H1 (cell line): ENCODE measurements around the gene EML1. TPM values are rescaled to one million over a fixed set of nuclear protein-coding genes. Genes with fewer than 3 reads are reported as not detected.

Experiments
- CTCF ChIA-PET: fragments of 300-600 bp; sonication (Branson Sonifier 250); formaldehyde crosslinking; loops from one replicate; lab custom pipeline; 2021; ENCODE audit not compliant: partially characterized antibody; lab: Charles Lee
- POLR2A ChIA-PET: fragments of 300-600 bp; sonication (Branson Sonifier 250); formaldehyde crosslinking; loops from one replicate; lab custom pipeline; 2021; ENCODE audit warnings: inconsistent platforms; ENCODE audit not compliant: partially characterized antibody; lab: Charles Lee
- DNase-seq, 2 experiments: peaks; one replicate each; pipeline versions ENCODE4 v3.0.0 to v3.0.0-alpha.2; 2010 to 2022; ENCODE audit warnings: low spot score in 2 of 2, low read depth in 1 of 2, mixed read lengths in 1 of 2
- FAIRE-seq: peaks from 2 replicates; lab custom pipeline; 2011; peaks lifted over from hg19 to GRCh38; lab: Jason Lieb, UNC
- H2AFZ ChIP-seq: 2 replicates; pipeline ENCODE4 v1.8.1; 2012; ENCODE audit warnings: low read length, inconsistent platforms
- H2AK5ac ChIP-seq: 2 replicates; pipeline ENCODE4 v1.6.1; 2013; ENCODE audit warnings: low read depth, low read length
- H2BK120ac ChIP-seq: replicated peaks from 2 replicates; pipeline ENCODE3; 2013; ENCODE audit warnings: low read depth, low read length, inconsistent platforms
- H2BK12ac ChIP-seq: 2 replicates; pipeline ENCODE4 v1.6.1; 2013; ENCODE audit warnings: low read depth, low read length
- H2BK15ac ChIP-seq: 2 replicates; pipeline ENCODE4 v1.6.1; 2013; ENCODE audit warnings: low read length
- H2BK20ac ChIP-seq: 2 replicates; pipeline ENCODE4 v1.6.1; 2013; ENCODE audit warnings: low read length
- H2BK5ac ChIP-seq: 2 replicates; pipeline ENCODE4 v1.6.1; 2013; ENCODE audit warnings: low read depth, low read length
- H3K14ac ChIP-seq: 2 replicates; pipeline ENCODE4 v1.6.1; 2013; ENCODE audit warnings: inconsistent platforms; ENCODE audit not compliant: insufficient read length
- H3K18ac ChIP-seq: 2 replicates; pipeline ENCODE4 v1.6.1; 2013; ENCODE audit warnings: low read length; ENCODE audit errors: extremely low read depth
- H3K23ac ChIP-seq: 2 replicates; pipeline ENCODE4 v1.6.1; 2013; ENCODE audit warnings: inconsistent platforms; ENCODE audit not compliant: insufficient read length
- H3K23me2 ChIP-seq: 2 replicates; pipeline ENCODE4 v1.6.1; 2013; ENCODE audit warnings: low read depth, low read length
- H3K27ac ChIP-seq: 2 replicates; pipeline ENCODE4 v1.6.1; 2011; ENCODE audit warnings: low read depth, low read length, inconsistent platforms
- H3K27me3 ChIP-seq, 4 experiments: replicated peaks in 1 of 4; 1 replicate in 1 of 4; 2 replicates in 3 of 4; pipeline versions ENCODE4 v1.6.1 to v1.8.1; 2011 to 2013; ENCODE audit warnings: low read length in 3 of 4, mild to moderate bottlenecking in 3 of 4, inconsistent platforms in 2 of 4, mixed read lengths in 2 of 4, moderate library complexity in 1 of 4; ENCODE audit not compliant: control insufficient read depth in 3 of 4, insufficient read depth in 3 of 4; ENCODE audit errors: extremely low read depth in 1 of 4
- H3K36me3 ChIP-seq, 4 experiments: 2 replicates each; pipeline versions ENCODE4 v1.6.1 to v1.8.1; 2011 to 2013; ENCODE audit warnings: mild to moderate bottlenecking in 4 of 4, low read length in 3 of 4, moderate library complexity in 2 of 4, control low read depth in 1 of 4, inconsistent platforms in 1 of 4; ENCODE audit not compliant: insufficient read depth in 4 of 4, control insufficient read depth in 2 of 4
- H3K4ac ChIP-seq: replicated peaks from 2 replicates; pipeline ENCODE3; 2013; ENCODE audit warnings: low read length, low read depth, mixed read lengths, inconsistent platforms; ENCODE audit not compliant: insufficient read length
- H3K4me1 ChIP-seq, 4 experiments: replicated peaks in 1 of 4; 1 replicate in 1 of 4; 2 replicates in 3 of 4; pipeline versions ENCODE4 v1.6.1 to v1.8.1; 2011 to 2013; ENCODE audit warnings: low read length in 3 of 4, inconsistent platforms in 2 of 4, mixed read lengths in 1 of 4; ENCODE audit not compliant: insufficient read depth in 4 of 4, control insufficient read depth in 3 of 4
- H3K4me2 ChIP-seq, 2 experiments: 2 replicates each; pipeline versions ENCODE4 v1.6.1 to v1.8.1; 2011 to 2013; ENCODE audit warnings: low read depth in 2 of 2, low read length in 2 of 2, control low read depth in 1 of 2, inconsistent platforms in 1 of 2, mild to moderate bottlenecking in 1 of 2; ENCODE audit not compliant: insufficient read depth in 1 of 2
- H3K4me3 ChIP-seq, 4 experiments: fragments of 200-600, 300-600 bp in 1 of 4; sonication (generic), shearing (Covaris generic), sonication (Bioruptor Twin) in 1 of 4; 2 replicates each; pipeline versions ENCODE4 v1.5.1 to v1.8.1; 2011 to 2016; ENCODE audit warnings: low read length in 4 of 4, low read depth in 3 of 4, control low read depth in 2 of 4, inconsistent platforms in 2 of 4, mild to moderate bottlenecking in 2 of 4, mixed read lengths in 1 of 4, moderate library complexity in 1 of 4; ENCODE audit not compliant: insufficient read depth in 2 of 4; ENCODE audit errors: extremely low read depth in 1 of 4
- H3K56ac ChIP-seq: replicated peaks from 2 replicates; pipeline ENCODE3; 2013; ENCODE audit warnings: low read depth, mild to moderate bottlenecking, mixed read lengths, low read length, inconsistent platforms; ENCODE audit not compliant: insufficient read length
- H3K79me1 ChIP-seq: 2 replicates; pipeline ENCODE4 v1.6.1; 2013; ENCODE audit warnings: low read depth, low read length, control low read depth
- H3K79me2 ChIP-seq, 2 experiments: 2 replicates each; pipeline versions ENCODE4 v1.6.1 to v1.8.1; 2012 to 2013; ENCODE audit warnings: low read length in 2 of 2, mild to moderate bottlenecking in 2 of 2, inconsistent platforms in 1 of 2; ENCODE audit not compliant: insufficient read depth in 2 of 2, control insufficient read depth in 1 of 2
- H3K9ac ChIP-seq, 4 experiments: replicated peaks in 1 of 4; 1 replicate in 1 of 4; 2 replicates in 3 of 4; pipeline versions ENCODE4 v1.6.1 to v1.8.1; 2011 to 2013; ENCODE audit warnings: low read depth in 3 of 4, low read length in 3 of 4, control low read depth in 2 of 4, mild to moderate bottlenecking in 2 of 4, moderate library complexity in 2 of 4, inconsistent platforms in 1 of 4; ENCODE audit errors: extremely low read depth in 1 of 4
- H3K9me3 ChIP-seq, 2 experiments: 2 replicates each; pipeline versions ENCODE4 v1.6.1 to v1.8.1; 2012 to 2013; ENCODE audit warnings: mild to moderate bottlenecking in 2 of 2, moderate library complexity in 2 of 2, control low read depth in 1 of 2, inconsistent platforms in 1 of 2, low read depth in 1 of 2, low read length in 1 of 2, mixed read lengths in 1 of 2; ENCODE audit not compliant: insufficient read depth in 2 of 2
- H4K20me1 ChIP-seq, 2 experiments: replicated peaks in 1 of 2; 2 replicates each; pipeline versions ENCODE3 to v1.8.1; 2011 to 2013; ENCODE audit warnings: inconsistent platforms in 2 of 2, low read length in 2 of 2, mild to moderate bottlenecking in 1 of 2; ENCODE audit not compliant: insufficient read depth in 2 of 2, control insufficient read depth in 1 of 2
- H4K5ac ChIP-seq: 2 replicates; pipeline ENCODE4 v1.6.1; 2013; ENCODE audit warnings: low read length, low read depth, mixed read lengths, inconsistent platforms; ENCODE audit not compliant: insufficient read length
- H4K8ac ChIP-seq: 2 replicates; pipeline ENCODE4 v1.8.0; 2013; ENCODE audit warnings: mild to moderate bottlenecking, moderate library complexity, low read length, inconsistent platforms; ENCODE audit not compliant: insufficient read depth; ENCODE audit errors: extremely low read depth
- H4K91ac ChIP-seq: replicated peaks from 2 replicates; pipeline ENCODE3; 2013; ENCODE audit warnings: low read length, mixed read lengths, inconsistent platforms; ENCODE audit not compliant: insufficient read length
- CTCF ChIP-seq, 3 experiments: IDR thresholded peaks; 1 replicate in 2 of 3; 2 replicates in 1 of 3; pipeline versions ENCODE4 v1.5.1 to v1.6.1; 2011; ENCODE audit warnings: low read length in 3 of 3, mild to moderate bottlenecking in 3 of 3, inconsistent platforms in 2 of 3, low read depth in 1 of 3, moderate library complexity in 1 of 3; ENCODE audit not compliant: insufficient read depth in 1 of 3; ENCODE audit errors: control extremely low read depth in 1 of 3
- EZH2 ChIP-seq: fragments of 200-600 bp; sonication (generic); IDR thresholded peaks from 2 replicates; pipeline ENCODE4 v1.7.1; 2012; ENCODE audit warnings: low read depth, mild to moderate bottlenecking, moderate library complexity, low read length, inconsistent platforms; ENCODE audit not compliant: severe bottlenecking
- HDAC6 ChIP-seq: IDR thresholded peaks from one replicate; pipeline ENCODE4 v1.7.1; 2012; ENCODE audit warnings: low read depth, mild to moderate bottlenecking, inconsistent platforms, low read length, moderate library complexity
- JUN ChIP-seq: IDR thresholded peaks from 2 replicates; pipeline ENCODE4 v1.6.1; 2011; ENCODE audit warnings: low read depth, mild to moderate bottlenecking, improper control_type of control experiment, low read length
- NANOG ChIP-seq: IDR thresholded peaks from 2 replicates; pipeline ENCODE4 v1.6.1; 2011; ENCODE audit warnings: low read length, low read depth, mild to moderate bottlenecking, inconsistent platforms; ENCODE audit not compliant: insufficient read depth, poor library complexity, severe bottlenecking
- POLR2AphosphoS5 ChIP-seq: IDR thresholded peaks from 2 replicates; pipeline ENCODE4 v1.6.1; 2011; ENCODE audit warnings: low read depth, low read length
- RFX5 ChIP-seq: IDR thresholded peaks from 2 replicates; pipeline ENCODE4 v1.6.1; 2011; ENCODE audit warnings: low read depth, low read length, improper control_type of control experiment, borderline replicate concordance
- SIX5 ChIP-seq: IDR thresholded peaks from 2 replicates; pipeline ENCODE4 v1.6.1; 2011; ENCODE audit warnings: mild to moderate bottlenecking, low read depth, low read length
- SRF ChIP-seq: IDR thresholded peaks from 2 replicates; pipeline ENCODE4 v1.6.1; 2011; ENCODE audit warnings: mild to moderate bottlenecking, low read depth, low read length, moderate library complexity
- USF2 ChIP-seq: IDR thresholded peaks from 2 replicates; pipeline ENCODE4 v1.6.1; 2011; ENCODE audit warnings: low read length, improper control_type of control experiment
- WGBS, 2 experiments: shearing (Covaris generic) in 1 of 2; methylation state at CpG; one replicate each; pipeline versions ENCODE4 v1.1.6 to v1.1.7; 2013 to 2015; ENCODE audit warnings: low lambda C conversion rate in 2 of 2, mixed read lengths in 2 of 2, inconsistent platforms in 1 of 2, low coverage in 1 of 2, missing lambda C conversion rate in 1 of 2; ENCODE audit not compliant: insufficient replicate concordance in 2 of 2, insufficient coverage in 1 of 2, insufficient read length in 1 of 2; ENCODE audit errors: extremely low coverage in 1 of 2, missing lambda C conversion rate in 1 of 2; 5-methylcytosine and 5-hydroxymethylcytosine counted together
- polyA plus RNA-seq, 7 experiments: library from polyadenylated mRNA; depleted of rRNA in 3 of 7; stranded (reverse) in 5 of 7; unstranded in 2 of 7; fragments of >200 nt in 5 of 7; fragments of 200-250 nt in 2 of 7; gene quantifications; 1 replicate in 5 of 7; 2 replicates in 1 of 7; 4 replicates in 1 of 7; pipeline versions ENCODE4 v1.2.1 to v1.2.3, GENCODE V29; 2011 to 2013; ENCODE audit warnings: missing spikeins in 2 of 7, mixed read lengths in 2 of 7
- total RNA-seq: library from RNA; stranded (reverse); fragmentation: NEBNext Ultra II Directional; extraction: Animal tissue kit (Norgen Biotek cat#: 25700); gene quantifications from 2 replicates; pipeline ENCODE4 v1.2.1, GENCODE V29; 2021

EML1 gene
- total and polyA plus RNA-seq, 2 of the 8 experiments (the other 6 are each of a cell fraction or from before 2014, with no cell fraction given), result 11.1 to 24.7 TPM

- no peak overlapping the region for H2BK20ac ChIP-seq
- no peak overlapping the region for H2AFZ ChIP-seq
- H2BK12ac ChIP-seq, result no peak overlapping the region
- H3K14ac ChIP-seq, result no peak overlapping the region
- POLR2A ChIA-PET, result no interaction called here
- H2BK15ac ChIP-seq, result no peak overlapping the region
- H4K20me1 ChIP-seq, result peaks cover 0 to 3% of the 10 kb centered on the region in 2 experiments
- H3K4ac ChIP-seq, result no peak overlapping the region
- H3K23ac ChIP-seq, result no peak overlapping the region
- no peak for FAIRE-seq
- no peak overlapping the region for H3K4me2 ChIP-seq
- H2AK5ac ChIP-seq, result no peak overlapping the region
- no peak overlapping the region for H3K18ac ChIP-seq
- H2BK5ac ChIP-seq, result no peak overlapping the region
- no peaks in the 10 kb centered on the region for H3K79me1 ChIP-seq
- H3K79me2 ChIP-seq, result no peaks in the 10 kb centered on the region
- H2BK120ac ChIP-seq, result no peak overlapping the region
- CTCF ChIA-PET, result interaction anchor here (0.7 to 2.0 kb wide), 6 partner anchors 8 to 240 kb away, joined by 3 to 5 read pairs (median 3); no protein-coding TSS in a partner anchor
- H3K9ac ChIP-seq, result no peak overlapping the region
- no peak overlapping the region for H3K56ac ChIP-seq
- DNase-seq, result no peak
- H4K91ac ChIP-seq, result no peak overlapping the region
- no peak for TF ChIP-seq HDAC6
- TF ChIP-seq SIX5, result no peak
- TF ChIP-seq NANOG, result no peak
- TF ChIP-seq POLR2AphosphoS5, result no peak
- no peak for TF ChIP-seq CTCF (IDR thresholded peaks at IDR 0.05; ENCODE audit: control extremely low read depth in 1 of 3, insufficient read depth in 1 of 3, low read depth in 1 of 3, low read length in 3 of 3)
- TF ChIP-seq RFX5, result no peak
- no peak for TF ChIP-seq SRF
- TF ChIP-seq USF2, result no peak
- TF ChIP-seq EZH2, result no peak
- TF ChIP-seq JUN, result no peak
- H4K5ac ChIP-seq, result no peak overlapping the region
- H3K36me3 ChIP-seq, result 0 out of 8 replicates have a peak, but pooled peaks cover 0 to 2% (median 0%) of the 10 kb centered on the region in 4 experiments
- H3K9me3 ChIP-seq, result peaks cover 0 to 5% of the 10 kb centered on the region in 2 experiments; a peak in 3 of 4 replicates
- no peak overlapping the region for H3K27ac ChIP-seq
- H3K23me2 ChIP-seq, result peaks cover 5% of the 10 kb centered on the region; the same call in 1 of the 2 replicates
- H3K4me3 ChIP-seq, result no peak overlapping the region
- 90% methylated on average over 5 of the region's 5 CpGs; no CpG with 5 or more reads in 1 of the 2 experiments for WGBS, 2 experiments
- H4K8ac ChIP-seq, result no peak overlapping the region
- H3K4me1 ChIP-seq, result no peaks in the 10 kb centered on the region
- H3K27me3 ChIP-seq, result no peaks in the 10 kb centered on the region
Measured at GRCh38 chr14:99928963-99929362, 135.8 kb downstream of the EML1 start.
